ENCODE results near the gene MYZAP.

GRCh38 chr15:57614241-57614640 is 22.5 kb downstream of the MYZAP start:
- TF ChIP-seq TAF1 (IDR thresholded peaks at IDR 0.05; ENCODE audit: borderline replicate concordance, insufficient read depth, low read length), result no peak
- TF ChIP-seq POLR2AphosphoS5 (IDR thresholded peaks at IDR 0.05; ENCODE audit: low read depth, low read length), result no peak
